ENCODE data around the gene AKT3.

AKT3 gene

GRCh38 chr1:243507001-243507671, 342.9 kb downstream of the AKT3 start:
- no peak for DNase-seq (ENCODE audit: low read depth)

GRCh38 chr1:243505986-243506689, 343.9 kb downstream of the AKT3 start:
- no peak overlapping the region for H3K4me3 ChIP-seq (ENCODE audit: control insufficient read depth, low read depth, low read length)
- TF ChIP-seq CTCF (IDR thresholded peaks at IDR 0.05; ENCODE audit: control insufficient read depth, insufficient read depth, low read depth, low read length, missing control alignments): no peak
- DNase-seq (ENCODE audit: low read depth): no peak

More at GRCh38 chr1:243507001-243507671, 342.9 kb downstream of the AKT3 start:
- TF ChIP-seq CTCF (IDR thresholded peaks at IDR 0.05; ENCODE audit: control insufficient read depth, insufficient read depth, low read depth, low read length, missing control alignments): no peak
- H3K4me3 ChIP-seq (ENCODE audit: control insufficient read depth, low read depth, low read length): no peak overlapping the region

DNA sequence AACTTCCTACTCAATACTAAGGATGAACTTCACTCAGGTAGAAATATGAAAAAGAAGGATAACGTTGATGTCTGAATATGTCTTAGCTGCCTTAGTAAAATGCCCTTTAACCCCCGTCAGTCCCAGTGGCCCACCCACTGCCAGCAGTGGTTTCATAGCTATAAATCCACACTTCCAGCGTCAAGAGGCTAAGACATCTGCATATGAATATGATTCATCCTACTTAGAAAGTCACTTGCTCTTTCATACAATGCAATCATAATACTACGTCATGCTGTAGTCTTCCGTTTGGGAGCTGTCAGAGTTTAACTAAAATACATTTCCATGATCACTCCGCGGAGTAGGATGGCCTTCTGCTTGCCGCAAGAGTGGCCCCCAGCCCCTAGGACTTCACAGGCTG, 346.9 kb downstream of the AKT3 start:
- no peak for TF ChIP-seq CTCF (IDR thresholded peaks at IDR 0.05; ENCODE audit: control insufficient read depth, insufficient read depth, low read depth, low read length, missing control alignments)
- DNase-seq (ENCODE audit: low read depth): no peak
- no peak overlapping the region for H3K4me3 ChIP-seq (ENCODE audit: control insufficient read depth, low read depth, low read length)

- DNase-seq (ENCODE audit: low read depth): no peak
- no peak overlapping the region for H3K4me3 ChIP-seq (ENCODE audit: control insufficient read depth, low read depth, low read length)
- no peak for TF ChIP-seq CTCF (IDR thresholded peaks at IDR 0.05; ENCODE audit: control insufficient read depth, insufficient read depth, low read depth, low read length, missing control alignments)
These were observed 349.0 kb downstream of the AKT3 start for GRCh38 chr1:243501002-243501401.

DNA sequence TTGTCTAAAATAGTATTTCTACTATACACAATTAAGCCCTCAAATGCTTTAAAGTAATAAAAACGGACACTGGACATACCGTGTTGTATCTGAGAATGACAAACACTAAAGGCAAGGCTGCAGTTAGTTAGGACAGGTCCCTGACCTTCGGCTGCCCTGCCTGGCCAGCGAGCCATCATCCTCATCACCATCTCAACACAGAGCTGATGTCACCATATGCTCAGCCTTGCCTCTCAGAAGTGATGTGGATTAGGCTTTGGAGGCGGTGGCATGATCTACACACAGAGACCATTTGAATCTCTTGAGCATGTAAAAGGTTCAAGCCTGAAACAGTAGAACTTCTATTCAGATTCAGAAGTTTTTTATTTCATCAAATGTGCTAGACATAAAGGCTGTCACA, 349.5 kb downstream of the AKT3 start:
- no peak for TF ChIP-seq CTCF (IDR thresholded peaks at IDR 0.05; ENCODE audit: control insufficient read depth, insufficient read depth, low read depth, low read length, missing control alignments)
- no peak overlapping the region for H3K4me3 ChIP-seq (ENCODE audit: control insufficient read depth, low read depth, low read length)
- no peak for DNase-seq (ENCODE audit: low read depth)

GRCh38 chr1:243499711-243500110, 350.3 kb downstream of the AKT3 start:
- no peak overlapping the region for H3K4me3 ChIP-seq (ENCODE audit: control insufficient read depth, low read depth, low read length)
- DNase-seq (ENCODE audit: low read depth): no peak
- TF ChIP-seq CTCF (IDR thresholded peaks at IDR 0.05; ENCODE audit: control insufficient read depth, insufficient read depth, low read depth, low read length, missing control alignments): no peak

Data from AG09309 (cell line).